GM23248 (cell line): Measurements from ENCODE around the gene SERAC1. TPM values are rescaled to one million over a fixed set of nuclear protein-coding genes. Genes with fewer than 3 reads are reported as not detected.
"Not testable (repeated sequence)": the region's sequence is repeated elsewhere in the genome, so short reads cannot be mapped to it uniquely, and the experiment has no call there.

Experiments used
- DNase-seq: peaks from one replicate; pipeline ENCODE4 v3.0.0-alpha.2; 2015
- H2AFZ ChIP-seq: fragments of 200-600 bp; sonication (generic); 2 replicates; pipeline ENCODE4 v1.6.1; 2016; ENCODE audit warnings: antibody characterized with exemption
- H3F3A ChIP-seq: fragments of 200-600 bp; sonication (generic); 2 replicates; pipeline ENCODE4 v1.6.1; 2016; ENCODE audit warnings: mild to moderate bottlenecking, antibody characterized with exemption, mixed run types; ENCODE audit not compliant: insufficient read depth
- H3K27ac ChIP-seq: fragments of 200-600 bp; sonication (generic); 2 replicates; pipeline ENCODE4 v1.5.1; 2016; ENCODE audit warnings: mild to moderate bottlenecking
- H3K27me3 ChIP-seq: fragments of 200-600 bp; sonication (generic); replicated peaks from 2 replicates; pipeline ENCODE4 v1.6.1; 2016; ENCODE audit warnings: mild to moderate bottlenecking; ENCODE audit not compliant: insufficient read depth
- H3K36me3 ChIP-seq: fragments of 200-600 bp; sonication (generic); 2 replicates; pipeline ENCODE4 v1.6.1; 2016; ENCODE audit warnings: low read depth, mild to moderate bottlenecking
- H3K4me1 ChIP-seq: fragments of 200-600 bp; sonication (generic); 2 replicates; pipeline ENCODE4 v1.6.1; 2016; ENCODE audit warnings: mild to moderate bottlenecking; ENCODE audit not compliant: insufficient read depth
- H3K4me2 ChIP-seq: fragments of 200-600 bp; sonication (generic); one replicate; pipeline ENCODE4 v1.6.1; 2016; ENCODE audit warnings: mild to moderate bottlenecking; ENCODE audit not compliant: unreplicated experiment
- H3K4me3 ChIP-seq: fragments of 200-600 bp; sonication (generic); 2 replicates; pipeline ENCODE4 v1.5.1; 2016; ENCODE audit warnings: mild to moderate bottlenecking
- H3K79me2 ChIP-seq: fragments of 200-600 bp; sonication (generic); 2 replicates; pipeline ENCODE4 v1.6.1; 2016; ENCODE audit warnings: mild to moderate bottlenecking; ENCODE audit not compliant: insufficient read depth
- H3K9ac ChIP-seq: fragments of 200-600 bp; sonication (generic); 2 replicates; pipeline ENCODE4 v1.6.1; 2016; ENCODE audit warnings: mild to moderate bottlenecking
- H3K9me2 ChIP-seq: fragments of 200-600 bp; sonication (generic); 2 replicates; pipeline ENCODE4 v1.6.1; 2016; ENCODE audit warnings: mixed run types, mild to moderate bottlenecking, moderate library complexity; ENCODE audit not compliant: insufficient read depth
- H3K9me3 ChIP-seq: fragments of 200-600 bp; sonication (generic); one replicate; pipeline ENCODE4 v1.6.1; 2017; ENCODE audit warnings: low read depth
- H4K20me1 ChIP-seq: fragments of 200-600 bp; sonication (generic); 2 replicates; pipeline ENCODE4 v1.6.0; 2016; ENCODE audit not compliant: insufficient read depth
- EZH2 ChIP-seq: fragments of 200-600 bp; sonication (generic); IDR thresholded peaks from 2 replicates; pipeline ENCODE4 v1.6.1; 2018; ENCODE audit warnings: antibody characterized with exemption, mild to moderate bottlenecking; ENCODE audit not compliant: insufficient read depth, poor library complexity, severe bottlenecking
- EZH2phosphoT487 ChIP-seq: fragments of 200-600 bp; sonication (generic); IDR thresholded peaks from 2 replicates; pipeline ENCODE4 v1.6.1; 2018; ENCODE audit warnings: antibody characterized with exemption, moderate library complexity, mild to moderate bottlenecking, low read depth; ENCODE audit not compliant: insufficient read depth
- WGBS, 2 experiments: methylation state at CpG; one replicate each; pipeline ENCODE4 v1.1.6; 2015 to 2017; ENCODE audit warnings: low lambda C conversion rate in 2 of 2, low coverage in 1 of 2; ENCODE audit errors: missing lambda C conversion rate in 2 of 2; 5-methylcytosine and 5-hydroxymethylcytosine counted together
- in situ Hi-C: fragments of 300-500 bp; cut with MboI; formaldehyde crosslinking; loops from 2 replicates; pipeline ENCODE4 v1.15.0; 2020
- polyA plus RNA-seq: library from polyadenylated mRNA; unstranded; fragments of >200 nt; fragmentation: Nextera tagmentation; extraction: Ambion mirVana; gene quantifications from 2 replicates; pipeline ENCODE4 v1.2.1, GENCODE V29; 2016
- total RNA-seq: library from RNA; depleted of rRNA; stranded (reverse); fragments of >200 nt; shearing (Covaris generic); gene quantifications from 2 replicates; pipeline ENCODE4 v1.2.3, GENCODE V29; 2014; rRNA removed

Gene SERAC1
- 10.5 and 10.8 TPM in 2 replicates for total RNA-seq
- 7.2 and 8.4 TPM in 2 replicates for polyA plus RNA-seq

GRCh38 chr6:158168040-158168289, at the start of gene SERAC1:
Gene SERAC1, minus strand, starts transcription at chr6:158168262. Its CDS starts 9,899 bp downstream, at chr6:158158363.
- Histone ChIP-seq H3K4me2 (peak within 1 kb of the TSS; percentile 81), H3K36me3 (no peaks in the 10 kb centered on the region), H3K9me2 (no peaks in the 10 kb centered on the region), H3K4me3 (peak within 1 kb of the TSS; percentile 85), H3K9ac (peak within 1 kb of the TSS; percentile 88), H3K79me2 (peaks cover 42% of the 10 kb centered on the region), H3F3A (peaks cover 33% of the 10 kb centered on the region), H3K9me3 (no peaks in the 10 kb centered on the region), H3K27me3 (no peaks in the 10 kb centered on the region), H3K27ac (peak within 1 kb of the TSS; percentile 80), H2AFZ (peak within 1 kb of the TSS; percentile 94), H4K20me1 (no peaks in the 10 kb centered on the region), H3K4me1 (peaks cover 26% of the 10 kb centered on the region)
- in situ Hi-C loops = no loop called here
- 3% methylated on average over 13 to 18 of the region's 29 CpGs for WGBS, 2 experiments
- no peak for DNase-seq
- no peak for TF ChIP-seq EZH2phosphoT487
- TF ChIP-seq EZH2 = no peak

GRCh38 chr6:158213925-158214674, 46.0 kb upstream of the SERAC1 start:
- Histone ChIP-seq H3K4me1 (peaks cover 21% of the 10 kb centered on the region), H3K9me2 (no peaks in the 10 kb centered on the region), H3F3A (peaks cover 15% of the 10 kb centered on the region), H3K36me3 (no peaks in the 10 kb centered on the region), H3K79me2 (no peaks in the 10 kb centered on the region), H3K27me3 (no peaks in the 10 kb centered on the region), H4K20me1 (no peaks in the 10 kb centered on the region), H3K4me3 (no peak overlapping the region), H3K27ac (no peak overlapping the region), H3K4me2 (no peak overlapping the region), H3K9ac (no peak overlapping the region), H3K9me3 (no peaks in the 10 kb centered on the region), H2AFZ (peak overlapping the region; percentile 35; the same call in 1 of the 2 replicates)
- in situ Hi-C loops = no loop called here
- TF ChIP-seq EZH2 (no peak), EZH2phosphoT487 (no peak)
- WGBS, 2 experiments = 4 to 6% methylated on average over 7 of the region's 7 CpGs
- peak; percentile 90 for DNase-seq

GRCh38 chr6:158211273-158212055, 43.4 kb upstream of the SERAC1 start:
- Histone ChIP-seq H3K4me2 (peak overlapping the region; percentile 38), H3K4me1 (peaks cover 26% of the 10 kb centered on the region)
- 79 to 88% methylated on average over 3 of the region's 3 CpGs for WGBS, 2 experiments

GRCh38 chr6:158209582-158210333, 41.7 kb upstream of the SERAC1 start:
- DNase-seq, H3K36me3 ChIP-seq, H3K9me2 ChIP-seq, H3K9me3 ChIP-seq, H3K9ac ChIP-seq, H3K27ac ChIP-seq, in situ Hi-C loops, H2AFZ ChIP-seq, H3K79me2 ChIP-seq, H3K27me3 ChIP-seq, H3K4me2 ChIP-seq, H4K20me1 ChIP-seq, H3K4me3 ChIP-seq: not testable (repeated sequence)
- WGBS, 2 experiments = 94 to 95% methylated on average over 27 to 50 of the region's 52 CpGs
- Histone ChIP-seq H3K4me1 (peaks cover 26% of the 10 kb centered on the region), H3F3A (peaks cover 18% of the 10 kb centered on the region)

More at GRCh38 chr6:158211273-158212055, 43.4 kb upstream of the SERAC1 start:
- H3K9ac ChIP-seq = peak overlapping the region; percentile 27; the same call in 1 of the 2 replicates
- H3K79me2 ChIP-seq = no peaks in the 10 kb centered on the region
- H3K27me3 ChIP-seq = no peaks in the 10 kb centered on the region
- H3K36me3 ChIP-seq = no peaks in the 10 kb centered on the region
- no peaks in the 10 kb centered on the region for H3K9me3 ChIP-seq
- peak overlapping the region; percentile 72 for H3K27ac ChIP-seq
- TF ChIP-seq EZH2phosphoT487 (no peak), EZH2 (no peak)
- peak; percentile 60 for DNase-seq
- H3F3A ChIP-seq = peaks cover 18% of the 10 kb centered on the region
- in situ Hi-C loops = no loop called here
- H3K4me3 ChIP-seq = no peak overlapping the region
- peak overlapping the region; percentile 36 for H2AFZ ChIP-seq
- no peaks in the 10 kb centered on the region for H4K20me1 ChIP-seq
- no peaks in the 10 kb centered on the region for H3K9me2 ChIP-seq

- H3K9me3 ChIP-seq, H3K9ac ChIP-seq, H2AFZ ChIP-seq, H4K20me1 ChIP-seq, H3K4me3 ChIP-seq, H3K79me2 ChIP-seq, H3K36me3 ChIP-seq, H3K9me2 ChIP-seq, H3K27ac ChIP-seq, in situ Hi-C loops, H3K4me2 ChIP-seq, DNase-seq, H3K27me3 ChIP-seq: not testable (repeated sequence)
- 67% methylated on average over 20 of the region's 20 CpGs for WGBS, 2 experiments
- Histone ChIP-seq H3F3A (peaks cover 18% of the 10 kb centered on the region), H3K4me1 (peaks cover 23% of the 10 kb centered on the region)
These were observed 40.4 kb upstream of the SERAC1 start for GRCh38 chr6:158208226-158209030.
